T-helper 1 cell treated with Interleukin-12 subunit alpha and Interleukin-12 subunit beta and Interleukin-4 antibody, amounts not matched to agents 30 ng/mL and 1 ng/mL, for 36 hours (primary cell): ENCODE measurements around the gene LAMB2. TPM values are rescaled to one million over a fixed set of nuclear protein-coding genes. Genes with fewer than 3 reads are reported as not detected.

ENCODE experiments used
- intact Hi-C: fragments of 100-400 bp; cut with micrococcal nuclease; formaldehyde crosslinking; loops from one replicate; pipeline ENCODE4 v1.15.1; 2024
- total RNA-seq: library from RNA; stranded (reverse); gene quantifications from 2 replicates; pipeline ENCODE4 v1.2.3, GENCODE V29; 2022

Gene LAMB2
- total RNA-seq, result not detected in 2 replicates

GRCh38 chr3:49132437-49133225, at the start of gene LAMB2:
LAMB2 (minus strand) TSS chr3:49133050; CDS start chr3:49132867, 183 bp downstream.
- intact Hi-C loops, result no loop called here

GRCh38 chr3:49181351-49181750, 48.5 kb upstream of the LAMB2 start:
- intact Hi-C loops, result no loop called here

GRCh38 chr3:49180116-49180515, 47.3 kb upstream of the LAMB2 start:
- intact Hi-C loops, result no loop called here

- intact Hi-C loops, result no loop called here
Measured at GRCh38 chr3:49177073-49177472, 44.2 kb upstream of the LAMB2 start.

- intact Hi-C loops, result no loop called here
Measured at GRCh38 chr3:49175530-49175929, 42.7 kb upstream of the LAMB2 start.

GRCh38 chr3:49174397-49174985, 41.6 kb upstream of the LAMB2 start:
- intact Hi-C loops, result loop anchor here (5.0 kb wide), 1 partner anchor 123 kb away; no protein-coding TSS in a partner anchor

GRCh38 chr3:49173792-49174170, 40.9 kb upstream of the LAMB2 start:
- intact Hi-C loops, result loop anchor here (5.0 kb wide), 1 partner anchor 124 kb away; no protein-coding TSS in a partner anchor

- intact Hi-C loops, result loop anchor here (5.0 kb wide), 1 partner anchor 124 kb away; no protein-coding TSS in a partner anchor
Measured at GRCh38 chr3:49173116-49173791, 40.4 kb upstream of the LAMB2 start.

GRCh38 chr3:49172551-49173041, 39.7 kb upstream of the LAMB2 start:
- intact Hi-C loops, result loop anchor here (5.0 kb wide), 1 partner anchor 125 kb away; no protein-coding TSS in a partner anchor

GRCh38 chr3:49171775-49172500, 39.1 kb upstream of the LAMB2 start:
- intact Hi-C loops, result loop anchor here (1.0 to 5.0 kb wide), 6 partner anchors 68 to 277 kb away; partner anchors contain the start of genes C3orf62, QARS1, QRICH1 and USP4

GRCh38 chr3:49171119-49171774, 38.4 kb upstream of the LAMB2 start, which contains the start of gene KLHDC8B:
KLHDC8B (plus strand) TSS chr3:49171598; CDS start chr3:49172770, 1,172 bp downstream.
- intact Hi-C loops, result loop anchor here (1.0 to 5.0 kb wide), 6 partner anchors 67 to 278 kb away; partner anchors contain the start of genes C3orf62, QARS1, QRICH1 and USP4

GRCh38 chr3:49170744-49171118, 37.9 kb upstream of the LAMB2 start:
- intact Hi-C loops, result loop anchor here (1.0 to 5.0 kb wide), 6 partner anchors 66 to 279 kb away; partner anchors contain the start of genes C3orf62, QARS1, QRICH1 and USP4

- intact Hi-C loops, result loop anchor here (1.0 to 2.0 kb wide), 4 partner anchors 73 to 690 kb away; partner anchors contain the start of genes DAG1, QRICH1 and TRAIP
Measured at GRCh38 chr3:49166752-49167556, 34.1 kb upstream of the LAMB2 start.

GRCh38 chr3:49165771-49166751, 33.2 kb upstream of the LAMB2 start, which contains the start of gene CCDC71:
CCDC71 (minus strand) TSS chr3:49166331; CDS start chr3:49164208, 2,123 bp downstream.
- intact Hi-C loops, result loop anchor here (1.0 to 2.0 kb wide), 6 partner anchors 9 to 691 kb away; partner anchors contain the start of genes DAG1, QRICH1, TRAIP and USP19

- intact Hi-C loops, result loop anchor here (1.0 kb wide), 2 partner anchors 8 to 45 kb away; partner anchors contain the start of gene USP19
Measured at GRCh38 chr3:49164983-49165720, 32.3 kb upstream of the LAMB2 start.

- intact Hi-C loops, result no loop called here
Measured at GRCh38 chr3:49163609-49164008, 30.8 kb upstream of the LAMB2 start.
